ENCODE measurements around the gene DLGAP1.
"Not testable (repeated sequence)": the region's sequence is repeated elsewhere in the genome, so short reads cannot be mapped to it uniquely, and the experiment has no call there.

The DLGAP1 gene

GRCh38 chr18:3611313-3612090, 843.6 kb downstream of the DLGAP1 start:
- DNase-seq: no peak

DNA sequence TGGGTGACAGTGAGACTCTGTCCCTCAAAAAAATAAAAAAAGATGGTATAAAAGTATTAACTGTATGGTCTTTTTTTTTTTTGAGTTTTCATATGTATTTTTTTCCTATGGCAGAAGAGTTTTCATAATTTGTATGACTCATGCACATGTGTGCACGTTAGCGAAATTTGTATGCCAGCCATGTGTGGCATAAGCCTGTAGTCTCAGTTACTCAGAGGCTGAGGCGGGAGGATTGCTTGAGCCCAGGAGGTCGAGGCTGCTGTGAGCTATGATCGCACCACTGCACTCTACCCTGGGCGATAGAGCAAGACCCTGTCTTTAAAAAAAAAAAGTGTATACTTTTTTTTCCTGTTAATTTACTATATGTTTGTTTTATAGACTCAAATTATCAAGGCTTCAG, 844.3 kb downstream of the DLGAP1 start:
- no peak for DNase-seq

DNA sequence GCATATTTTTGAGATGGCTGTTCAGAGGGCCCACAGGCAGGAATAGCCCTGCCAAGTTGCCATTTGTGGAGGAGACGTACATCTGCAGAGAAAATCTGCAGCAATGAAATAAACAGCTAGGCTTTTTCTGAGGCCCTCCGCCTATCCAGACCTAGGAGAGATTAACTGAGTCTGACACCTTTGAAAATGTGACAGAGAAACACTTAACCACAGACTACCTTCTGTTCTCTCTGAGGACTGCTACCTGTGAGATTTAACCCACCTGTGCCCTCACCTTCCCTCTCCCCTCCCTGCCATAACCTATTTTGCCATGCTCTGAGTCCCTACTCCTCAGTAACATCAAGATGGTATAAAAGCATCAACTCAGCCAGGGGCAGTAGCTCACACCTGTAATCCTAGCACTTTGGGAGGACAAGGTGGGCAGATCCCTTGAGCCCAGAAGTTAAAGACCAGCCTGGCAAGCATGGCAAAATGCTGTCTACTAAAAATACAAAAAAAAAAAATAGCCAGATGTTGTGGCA, 844.9 kb downstream of the DLGAP1 start:
- DNase-seq: no peak

- no peak for DNase-seq
Observed at GRCh38 chr18:3608488-3608887, 846.6 kb downstream of the DLGAP1 start.

DNA sequence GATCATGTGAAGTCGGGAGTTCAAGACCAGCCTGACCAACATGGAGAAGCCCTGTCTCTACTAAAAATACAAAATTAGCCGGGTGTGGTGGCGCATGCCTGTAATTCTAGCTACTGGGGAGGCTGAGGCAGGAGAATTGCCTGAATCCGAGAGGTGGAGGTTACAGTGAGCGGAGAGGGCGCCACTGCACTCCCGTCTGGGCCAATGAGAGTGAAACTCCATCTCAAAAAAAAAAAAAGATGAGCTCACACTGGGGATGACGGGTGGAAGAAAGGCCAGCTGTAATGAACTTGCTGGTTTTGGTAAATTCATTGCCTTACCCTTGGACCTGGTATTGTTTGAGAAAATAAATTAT, 847.0 kb downstream of the DLGAP1 start:
- DNase-seq: not testable (repeated sequence)

DNA sequence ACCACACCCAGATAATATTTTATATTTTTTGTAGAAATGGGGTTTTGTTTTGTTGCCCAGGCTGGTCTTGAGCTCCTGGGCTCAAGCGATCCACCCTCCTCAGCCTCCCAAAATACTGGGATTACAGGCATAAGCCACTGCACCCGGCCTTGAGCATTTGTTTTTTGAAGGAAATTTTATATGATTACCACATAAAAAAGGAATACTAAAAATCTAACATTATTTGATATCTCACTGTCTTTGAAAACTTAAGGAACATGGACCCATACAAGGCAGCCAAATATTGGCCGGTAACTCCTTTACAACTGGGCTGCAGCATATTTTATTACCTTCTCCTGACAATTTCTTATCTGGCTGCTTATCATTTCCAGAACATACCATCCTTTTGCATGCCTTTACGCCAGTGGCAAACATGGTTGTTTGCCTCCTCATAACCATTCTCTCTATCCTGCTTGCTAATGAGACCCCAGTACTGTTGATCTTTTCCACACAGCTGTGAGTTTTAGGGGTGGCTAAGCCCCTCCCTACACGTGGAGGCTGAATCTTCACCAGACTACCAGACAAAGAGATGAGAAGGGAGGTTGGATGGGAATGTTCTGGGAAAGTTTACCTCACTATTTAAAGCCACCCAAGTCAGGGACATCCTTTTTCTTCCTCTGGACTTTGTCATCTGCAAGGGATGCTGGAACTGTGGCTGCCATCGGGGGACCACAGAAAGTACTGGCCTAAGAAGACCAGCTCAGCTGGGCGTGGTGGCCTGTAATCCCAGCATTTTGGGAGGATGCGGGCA, 847.6 kb downstream of the DLGAP1 start:
- no peak for DNase-seq

DNA sequence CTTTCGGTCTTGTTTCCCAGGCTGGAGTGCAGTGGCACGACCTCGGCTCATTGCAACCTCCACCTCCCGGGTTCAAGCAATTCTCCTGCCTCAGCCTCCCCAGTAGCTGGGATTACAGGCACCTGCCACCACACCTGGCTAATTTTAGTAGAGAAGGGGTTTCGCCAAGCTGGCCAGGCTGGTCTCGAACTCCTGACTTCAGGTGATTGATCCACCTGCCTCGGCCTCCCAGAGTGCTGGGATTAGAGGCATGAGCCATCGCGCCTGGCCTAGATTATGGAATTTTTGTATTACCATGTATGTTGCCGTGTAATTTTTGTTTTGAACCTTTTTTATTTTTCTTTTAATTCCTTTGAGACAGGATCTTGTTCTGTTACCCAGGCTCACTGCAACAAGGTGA, 848.2 kb downstream of the DLGAP1 start:
- not testable (repeated sequence) for DNase-seq

GRCh38 chr18:3605954-3606443, 849.1 kb downstream of the DLGAP1 start:
- no peak for DNase-seq

GRCh38 chr18:3605486-3605952, 849.6 kb downstream of the DLGAP1 start:
- DNase-seq: no peak

DNA sequence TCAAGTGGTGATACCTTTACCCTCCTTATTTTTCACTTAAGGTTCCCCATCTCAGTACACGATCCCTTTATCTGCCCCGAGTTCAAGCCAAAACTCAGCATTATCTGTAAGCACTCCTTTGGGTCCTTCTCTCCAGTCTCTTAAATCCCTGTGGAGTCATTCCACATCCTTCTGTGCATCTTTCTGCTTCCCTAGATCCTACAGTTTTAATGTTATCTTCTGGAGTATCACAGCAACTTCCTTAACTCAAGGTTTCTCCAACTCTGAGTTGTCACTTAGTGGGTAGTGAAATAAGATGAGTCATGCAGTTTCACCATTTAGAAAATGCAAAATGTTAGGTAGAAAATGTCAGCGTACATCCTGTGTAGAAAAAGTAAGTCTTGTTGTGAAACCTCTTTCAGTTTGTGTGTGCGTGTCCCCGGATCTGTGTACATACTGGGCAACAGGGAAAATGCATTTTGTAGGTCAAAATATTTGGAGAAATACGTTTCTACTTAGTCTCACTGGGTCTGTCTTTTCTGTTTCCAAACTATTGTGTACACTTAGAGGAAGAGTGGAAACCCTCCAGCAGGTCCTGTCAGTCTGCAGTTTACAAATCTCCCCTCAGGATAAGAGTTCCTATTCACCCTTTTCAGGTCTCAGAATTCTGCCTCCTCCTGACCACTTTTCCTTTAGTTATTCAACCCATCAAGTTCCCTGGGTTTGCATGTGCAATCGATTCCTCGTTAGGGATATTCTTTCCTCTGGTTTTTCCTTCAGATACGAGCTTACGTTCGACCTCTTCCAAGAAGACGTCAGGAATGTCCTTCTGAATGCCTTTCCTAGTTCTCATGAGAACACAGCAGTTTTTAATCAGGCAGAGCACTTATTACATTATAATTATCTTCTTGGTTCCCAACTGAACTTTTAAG, 850.4 kb downstream of the DLGAP1 start:
- no peak for DNase-seq

DNA sequence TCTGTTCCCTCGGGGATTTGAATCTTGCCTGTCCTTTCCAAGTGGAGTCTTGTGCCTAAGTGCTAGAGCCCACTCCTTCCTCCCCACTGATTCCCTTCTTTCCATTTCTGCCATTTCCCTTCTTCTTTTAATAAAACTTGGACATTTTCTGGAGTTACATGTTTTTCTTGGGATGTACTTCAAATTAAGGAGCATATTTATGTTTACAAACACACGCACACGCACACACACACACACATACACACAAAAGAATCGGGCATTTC, 850.9 kb downstream of the DLGAP1 start:
- no peak for DNase-seq

DNA sequence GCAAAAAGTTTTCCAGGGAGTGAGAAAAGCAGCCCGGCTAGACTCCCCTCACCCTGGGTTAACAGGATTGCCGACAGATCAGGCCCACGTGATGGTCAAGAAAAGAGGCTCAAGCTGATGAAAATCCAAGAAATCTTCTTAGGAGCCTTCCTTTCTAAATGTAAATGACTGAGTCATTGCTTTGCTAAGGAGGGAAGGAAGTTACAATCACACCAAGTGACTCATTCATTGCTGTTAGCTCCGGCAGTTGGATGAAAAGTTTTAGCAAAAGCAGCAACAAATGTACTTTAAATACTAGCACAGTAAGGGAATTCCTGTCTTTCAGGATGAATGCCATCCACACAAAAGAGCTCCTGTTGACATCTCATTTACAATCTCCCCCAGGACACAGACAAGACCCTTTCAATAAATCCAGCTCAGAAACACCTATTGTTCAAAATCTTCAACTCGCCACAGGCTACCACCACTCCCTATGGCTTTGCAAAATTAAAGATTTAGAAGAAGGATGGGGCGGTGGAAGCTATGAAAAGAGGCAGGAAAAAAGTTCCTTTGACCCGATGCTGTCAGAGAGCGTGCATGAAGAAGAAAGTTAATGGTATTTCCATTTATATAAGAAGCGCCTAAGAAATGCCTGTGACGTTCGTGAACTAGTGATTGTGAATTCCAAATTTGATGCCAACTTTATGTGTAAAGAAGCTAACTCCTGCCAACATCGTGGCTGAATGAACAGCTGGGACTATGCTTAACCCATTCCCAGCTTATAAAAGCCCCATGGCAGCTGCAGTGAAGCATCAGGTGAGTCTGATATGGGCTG, 851.5 kb downstream of the DLGAP1 start:
- DNase-seq: no peak

DNA sequence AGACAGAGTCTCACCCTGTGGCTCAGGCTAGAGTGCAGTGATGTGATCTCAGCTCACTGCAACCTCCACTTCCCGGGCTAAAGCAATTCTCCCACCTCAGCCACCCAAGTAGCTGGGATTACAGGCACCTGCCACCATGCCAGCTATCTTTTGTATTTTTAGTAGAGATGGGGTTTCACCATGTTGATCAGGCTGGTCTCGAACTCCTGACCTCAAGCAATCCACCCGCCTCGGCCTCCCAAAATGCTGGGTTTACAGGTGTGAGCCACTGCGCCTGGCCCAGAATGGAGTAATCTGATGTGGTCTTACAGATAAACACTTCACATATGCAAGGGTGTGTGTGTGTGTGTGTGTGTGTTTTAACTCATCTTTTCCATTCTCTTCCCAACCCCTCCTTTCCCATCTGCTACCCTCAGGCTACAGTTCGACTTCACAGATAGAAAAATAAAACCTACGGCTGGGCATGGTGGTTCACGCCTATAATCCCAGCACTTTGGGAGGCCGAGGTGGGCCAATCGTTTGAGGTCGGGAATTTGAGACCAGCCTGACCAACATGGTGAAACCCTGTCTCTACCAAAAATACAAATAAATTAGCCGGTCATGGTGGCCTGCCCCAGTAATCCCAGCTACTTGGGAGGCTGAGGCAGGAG, 853.9 kb downstream of the DLGAP1 start:
- not testable (repeated sequence) for DNase-seq

GRCh38 chr18:3599861-3600260, 855.2 kb downstream of the DLGAP1 start:
- no peak for DNase-seq

DNA sequence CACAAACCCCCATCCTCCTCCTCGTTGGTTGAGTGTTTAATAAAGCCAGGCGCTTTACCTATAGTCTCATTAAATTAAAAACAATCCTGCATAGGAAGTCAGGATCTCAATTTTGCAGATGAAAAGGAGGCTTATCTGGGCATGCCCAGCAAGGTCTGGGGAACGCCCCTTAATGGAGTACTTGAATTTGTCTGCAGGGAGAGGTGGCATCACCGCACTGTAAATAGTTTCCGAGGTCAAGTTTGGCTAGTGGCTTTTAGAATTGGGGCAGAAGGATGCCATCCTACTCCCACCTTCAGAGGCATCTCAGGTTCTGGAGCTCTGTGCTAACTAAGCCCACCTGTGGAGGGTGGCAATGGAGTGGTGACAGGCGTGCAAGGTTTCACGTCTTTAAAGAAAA, 855.9 kb downstream of the DLGAP1 start:
- DNase-seq: no peak

DNA sequence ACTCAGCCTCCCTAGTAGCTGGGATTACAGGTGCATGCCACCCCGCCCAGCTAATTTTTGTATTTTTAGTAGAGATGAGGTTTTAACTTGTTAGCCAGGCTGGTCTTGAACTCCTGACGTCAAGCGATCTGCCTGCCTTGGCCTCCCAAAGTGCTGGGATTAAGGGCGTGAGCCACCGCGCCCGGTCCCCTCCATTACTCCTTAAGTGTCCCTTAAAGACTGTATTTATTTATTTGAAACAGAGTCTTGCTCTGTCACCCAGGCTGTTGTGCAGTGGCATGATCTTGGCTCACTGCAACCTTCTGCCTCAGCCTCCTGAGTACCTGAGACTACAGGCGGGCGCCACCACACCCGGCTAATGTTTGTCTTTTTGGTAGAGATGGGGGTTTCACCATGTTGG, 856.5 kb downstream of the DLGAP1 start:
- no peak for DNase-seq

- no peak for DNase-seq
Observed at GRCh38 chr18:3597409-3598357, 857.4 kb downstream of the DLGAP1 start.

- no peak for DNase-seq
Observed at GRCh38 chr18:3596637-3597384, 858.3 kb downstream of the DLGAP1 start.

GRCh38 chr18:3596324-3596636, 858.8 kb downstream of the DLGAP1 start:
- no peak for DNase-seq

All from T1000 (cell line).